HEK293 (cell line): ENCODE data around the gene RNASET2.

Source experiments
- EGR2 ChIP-seq: fragments of 450-650 bp; formaldehyde crosslinking; IDR thresholded peaks from 2 replicates; pipeline ENCODE4 v1.5.1; 2016; ENCODE audit warnings: low read depth, missing biosample characterization, missing genetic modification characterization
- HOXD13 ChIP-seq: sonication (generic); formaldehyde crosslinking; IDR thresholded peaks from 2 replicates; pipeline ENCODE4 v1.8.0; 2022; ENCODE audit warnings: missing genetic modification reagents, borderline replicate concordance
- KLF10 ChIP-seq: fragments of 450-650 bp; IDR thresholded peaks from 2 replicates; pipeline ENCODE4 v1.5.1; 2018; ENCODE audit warnings: missing biosample characterization, mild to moderate bottlenecking, missing genetic modification characterization
- KLF16 ChIP-seq: fragments of 450-650 bp; formaldehyde crosslinking; IDR thresholded peaks from 2 replicates; pipeline ENCODE4 v1.5.1; 2017; ENCODE audit warnings: missing biosample characterization, missing genetic modification characterization
- KLF9 ChIP-seq: fragments of 450-650 bp; formaldehyde crosslinking; IDR thresholded peaks from 2 replicates; pipeline ENCODE4 v1.5.1; 2016; ENCODE audit warnings: missing biosample characterization, missing genetic modification characterization, low read depth
- PRDM1 ChIP-seq: fragments of 450-650 bp; formaldehyde crosslinking; IDR thresholded peaks from 2 replicates; pipeline ENCODE4; 2016; ENCODE audit warnings: missing biosample characterization, missing genetic modification characterization
- SP2 ChIP-seq: fragments of 450-650 bp; formaldehyde crosslinking; IDR thresholded peaks from 2 replicates; pipeline ENCODE4 v1.5.1; 2016; ENCODE audit warnings: missing biosample characterization, missing genetic modification characterization
- SP3 ChIP-seq: fragments of 450-650 bp; formaldehyde crosslinking; IDR thresholded peaks from 2 replicates; pipeline ENCODE4 v1.5.1; 2016; ENCODE audit warnings: missing biosample characterization, missing genetic modification characterization
- TRIM28 ChIP-seq: IDR thresholded peaks from 2 replicates; pipeline ENCODE4 v1.6.1; 2011; ENCODE audit warnings: low read length, control low read depth, borderline replicate concordance
- ZBTB20 ChIP-seq: fragments of 450-650 bp; formaldehyde crosslinking; IDR thresholded peaks from 2 replicates; pipeline ENCODE4 v1.5.1; 2016; ENCODE audit warnings: missing biosample characterization, missing genetic modification characterization
- ZEB2 ChIP-seq: fragments of 450-650 bp; formaldehyde crosslinking; IDR thresholded peaks from 2 replicates; pipeline ENCODE4 v1.5.1; 2016; ENCODE audit warnings: missing biosample characterization, missing genetic modification characterization
- ZFHX2 ChIP-seq: fragments of 450-650 bp; formaldehyde crosslinking; conservative IDR thresholded peaks from 2 replicates; pipeline ENCODE4 v1.5.1; 2016; ENCODE audit warnings: missing biosample characterization, missing genetic modification characterization
- ZNF175 ChIP-seq: fragments of 450-650 bp; formaldehyde crosslinking; IDR thresholded peaks from 2 replicates; pipeline ENCODE4 v1.5.1; 2016; ENCODE audit warnings: missing biosample characterization, missing genetic modification characterization
- ZNF214 ChIP-seq: fragments of 450-650 bp; formaldehyde crosslinking; IDR thresholded peaks from 2 replicates; pipeline ENCODE4 v1.5.1; 2017; ENCODE audit warnings: missing biosample characterization, mild to moderate bottlenecking, missing genetic modification characterization, borderline replicate concordance
- ZNF274 ChIP-seq, 2 experiments: fragments of 200-500 bp in 1 of 2; fragments of 450-650 bp in 1 of 2; sonication (Bioruptor generic) in 1 of 2; formaldehyde crosslinking in 1 of 2; IDR thresholded peaks; 2 replicates each; pipeline versions ENCODE4 v1.5.1 to v1.6.1; 2014 to 2016; ENCODE audit warnings: borderline replicate concordance in 1 of 2, inconsistent platforms in 1 of 2, low read length in 1 of 2, missing biosample characterization in 1 of 2, missing genetic modification characterization in 1 of 2
- ZNF292 ChIP-seq: fragments of 450-650 bp; formaldehyde crosslinking; IDR thresholded peaks from 2 replicates; pipeline ENCODE4 v1.5.1; 2016; ENCODE audit warnings: low read depth, missing biosample characterization, missing genetic modification characterization, borderline replicate concordance
- ZNF311 ChIP-seq: fragments of 450-650 bp; formaldehyde crosslinking; IDR thresholded peaks from 2 replicates; pipeline ENCODE4 v1.5.1; 2017; ENCODE audit warnings: missing biosample characterization, missing genetic modification characterization, borderline replicate concordance
- ZNF335 ChIP-seq: fragments of 450-650 bp; formaldehyde crosslinking; conservative IDR thresholded peaks from 2 replicates; pipeline ENCODE4 v1.5.1; 2016; ENCODE audit warnings: missing biosample characterization, missing genetic modification characterization
- ZNF341 ChIP-seq: fragments of 450-650 bp; formaldehyde crosslinking; IDR thresholded peaks from 2 replicates; pipeline ENCODE4; 2016; ENCODE audit warnings: low read depth, missing biosample characterization, missing genetic modification characterization
- ZNF48 ChIP-seq: fragments of 450-650 bp; formaldehyde crosslinking; IDR thresholded peaks from 2 replicates; pipeline ENCODE4 v1.5.1; 2016; ENCODE audit warnings: missing biosample characterization, missing genetic modification characterization
- ZNF558 ChIP-seq: fragments of 450-650 bp; formaldehyde crosslinking; IDR thresholded peaks from 2 replicates; pipeline ENCODE4 v1.5.1; 2016; ENCODE audit warnings: missing biosample characterization, missing genetic modification characterization
- ZNF596 ChIP-seq: fragments of 450-650 bp; IDR thresholded peaks from 2 replicates; pipeline ENCODE4 v1.5.0; 2018; ENCODE audit warnings: missing biosample characterization, mild to moderate bottlenecking, missing genetic modification characterization, moderate library complexity
- ZNF623 ChIP-seq: fragments of 450-650 bp; formaldehyde crosslinking; IDR thresholded peaks from 2 replicates; pipeline ENCODE4 v1.5.1; 2016; ENCODE audit warnings: missing biosample characterization, missing genetic modification characterization
- ZNF660 ChIP-seq: fragments of 450-650 bp; IDR thresholded peaks from 2 replicates; pipeline ENCODE4 v1.5.1; 2018; ENCODE audit warnings: missing biosample characterization, mild to moderate bottlenecking, missing genetic modification characterization
- ZNF707 ChIP-seq: fragments of 450-650 bp; formaldehyde crosslinking; IDR thresholded peaks from 2 replicates; pipeline ENCODE4 v1.5.1; 2016; ENCODE audit warnings: missing biosample characterization, missing genetic modification characterization
- ZNF76 ChIP-seq: fragments of 450-650 bp; formaldehyde crosslinking; IDR thresholded peaks from 2 replicates; pipeline ENCODE4; 2016; ENCODE audit warnings: low read depth, missing biosample characterization, missing genetic modification characterization, borderline replicate concordance
- ZNF791 ChIP-seq: fragments of 450-650 bp; formaldehyde crosslinking; IDR thresholded peaks from 2 replicates; pipeline ENCODE4 v1.5.1; 2016; ENCODE audit warnings: missing biosample characterization, missing genetic modification characterization
- ZNF837 ChIP-seq: fragments of 450-650 bp; formaldehyde crosslinking; IDR thresholded peaks from 2 replicates; pipeline ENCODE4 v1.5.1; 2016; ENCODE audit warnings: missing biosample characterization, missing genetic modification characterization
- ZNF843 ChIP-seq: fragments of 450-650 bp; formaldehyde crosslinking; IDR thresholded peaks from 2 replicates; pipeline ENCODE4 v1.5.1; 2016; ENCODE audit warnings: missing biosample characterization, missing genetic modification characterization
- TF ChIP-seq, protein P1 (sequence below): fragments of 450-650 bp; formaldehyde crosslinking; IDR thresholded peaks from 2 replicates; pipeline ENCODE4 v1.5.1; 2016; ENCODE audit warnings: missing biosample characterization, missing genetic modification characterization, borderline replicate concordance
- TF ChIP-seq, protein P2 (sequence below): fragments of 450-650 bp; formaldehyde crosslinking; IDR thresholded peaks from 2 replicates; pipeline ENCODE4 v1.5.1; 2016; ENCODE audit warnings: missing biosample characterization, missing genetic modification characterization
- TF ChIP-seq, protein P3 (sequence below): fragments of 450-650 bp; formaldehyde crosslinking; IDR thresholded peaks from 2 replicates; pipeline ENCODE4 v1.5.1; 2016; ENCODE audit warnings: missing biosample characterization, missing genetic modification characterization
- TF ChIP-seq, protein P4 (sequence below): sonication (generic); formaldehyde crosslinking; IDR thresholded peaks from 2 replicates; pipeline ENCODE4 v1.8.1; 2022; ENCODE audit warnings: mild to moderate bottlenecking, moderate library complexity, missing genetic modification reagents

Gene RNASET2

DNA sequence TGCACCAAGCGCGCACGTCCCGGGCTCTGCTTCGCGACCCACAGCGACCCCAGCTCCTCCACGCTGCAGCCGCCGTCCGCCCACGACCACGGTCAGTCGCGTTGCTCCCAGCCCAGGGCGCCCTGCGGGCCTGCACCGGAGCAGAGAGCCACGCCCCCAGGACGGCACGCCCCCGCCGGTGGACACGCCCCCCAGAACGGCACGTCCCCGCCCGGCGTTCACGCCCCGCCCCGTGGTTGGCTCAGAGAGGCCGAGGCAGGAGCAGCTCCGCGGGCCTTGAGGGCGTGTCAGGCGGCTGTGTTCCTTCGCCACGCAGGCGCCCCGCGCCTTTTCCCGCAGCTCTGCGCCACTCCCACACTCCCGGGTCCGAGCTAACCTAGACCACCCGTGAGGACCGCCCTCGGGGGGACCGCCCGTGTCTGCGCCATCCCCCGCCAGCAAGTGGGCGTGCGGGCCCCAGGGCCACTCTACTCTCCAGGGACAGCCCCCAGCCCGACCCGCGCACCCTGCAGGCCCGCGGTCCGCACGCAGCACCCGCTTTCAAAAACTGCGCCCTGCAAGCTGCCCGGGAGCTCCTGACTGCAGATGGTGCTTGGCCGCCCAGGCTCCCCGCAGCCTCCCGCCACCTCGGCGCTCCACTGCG, at the start of gene RNASET2 (continued):
- TF ChIP-seq, protein P1, sequence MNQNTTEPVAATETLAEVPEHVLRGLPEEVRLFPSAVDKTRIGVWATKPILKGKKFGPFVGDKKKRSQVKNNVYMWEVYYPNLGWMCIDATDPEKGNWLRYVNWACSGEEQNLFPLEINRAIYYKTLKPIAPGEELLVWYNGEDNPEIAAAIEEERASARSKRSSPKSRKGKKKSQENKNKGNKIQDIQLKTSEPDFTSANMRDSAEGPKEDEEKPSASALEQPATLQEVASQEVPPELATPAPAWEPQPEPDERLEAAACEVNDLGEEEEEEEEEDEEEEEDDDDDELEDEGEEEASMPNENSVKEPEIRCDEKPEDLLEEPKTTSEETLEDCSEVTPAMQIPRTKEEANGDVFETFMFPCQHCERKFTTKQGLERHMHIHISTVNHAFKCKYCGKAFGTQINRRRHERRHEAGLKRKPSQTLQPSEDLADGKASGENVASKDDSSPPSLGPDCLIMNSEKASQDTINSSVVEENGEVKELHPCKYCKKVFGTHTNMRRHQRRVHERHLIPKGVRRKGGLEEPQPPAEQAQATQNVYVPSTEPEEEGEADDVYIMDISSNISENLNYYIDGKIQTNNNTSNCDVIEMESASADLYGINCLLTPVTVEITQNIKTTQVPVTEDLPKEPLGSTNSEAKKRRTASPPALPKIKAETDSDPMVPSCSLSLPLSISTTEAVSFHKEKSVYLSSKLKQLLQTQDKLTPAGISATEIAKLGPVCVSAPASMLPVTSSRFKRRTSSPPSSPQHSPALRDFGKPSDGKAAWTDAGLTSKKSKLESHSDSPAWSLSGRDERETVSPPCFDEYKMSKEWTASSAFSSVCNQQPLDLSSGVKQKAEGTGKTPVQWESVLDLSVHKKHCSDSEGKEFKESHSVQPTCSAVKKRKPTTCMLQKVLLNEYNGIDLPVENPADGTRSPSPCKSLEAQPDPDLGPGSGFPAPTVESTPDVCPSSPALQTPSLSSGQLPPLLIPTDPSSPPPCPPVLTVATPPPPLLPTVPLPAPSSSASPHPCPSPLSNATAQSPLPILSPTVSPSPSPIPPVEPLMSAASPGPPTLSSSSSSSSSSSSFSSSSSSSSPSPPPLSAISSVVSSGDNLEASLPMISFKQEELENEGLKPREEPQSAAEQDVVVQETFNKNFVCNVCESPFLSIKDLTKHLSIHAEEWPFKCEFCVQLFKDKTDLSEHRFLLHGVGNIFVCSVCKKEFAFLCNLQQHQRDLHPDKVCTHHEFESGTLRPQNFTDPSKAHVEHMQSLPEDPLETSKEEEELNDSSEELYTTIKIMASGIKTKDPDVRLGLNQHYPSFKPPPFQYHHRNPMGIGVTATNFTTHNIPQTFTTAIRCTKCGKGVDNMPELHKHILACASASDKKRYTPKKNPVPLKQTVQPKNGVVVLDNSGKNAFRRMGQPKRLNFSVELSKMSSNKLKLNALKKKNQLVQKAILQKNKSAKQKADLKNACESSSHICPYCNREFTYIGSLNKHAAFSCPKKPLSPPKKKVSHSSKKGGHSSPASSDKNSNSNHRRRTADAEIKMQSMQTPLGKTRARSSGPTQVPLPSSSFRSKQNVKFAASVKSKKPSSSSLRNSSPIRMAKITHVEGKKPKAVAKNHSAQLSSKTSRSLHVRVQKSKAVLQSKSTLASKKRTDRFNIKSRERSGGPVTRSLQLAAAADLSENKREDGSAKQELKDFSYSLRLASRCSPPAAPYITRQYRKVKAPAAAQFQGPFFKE (tag by site-specific recombination), result no peak
- TF ChIP-seq KLF10 (tag by site-specific recombination), result peak; percentile 93
- TF ChIP-seq ZNF837, result no peak
- TF ChIP-seq ZNF623 (tag by site-specific recombination), result no peak
- no peak for TF ChIP-seq ZNF214 (tag by site-specific recombination)
- no peak for TF ChIP-seq TRIM28
- TF ChIP-seq ZNF175 (tag by site-specific recombination), result no peak
- TF ChIP-seq, protein P2, sequence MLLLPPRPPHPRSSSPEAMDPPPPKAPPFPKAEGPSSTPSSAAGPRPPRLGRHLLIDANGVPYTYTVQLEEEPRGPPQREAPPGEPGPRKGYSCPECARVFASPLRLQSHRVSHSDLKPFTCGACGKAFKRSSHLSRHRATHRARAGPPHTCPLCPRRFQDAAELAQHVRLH (tag by site-specific recombination), result no peak; the same call in 1 of the 2 replicates
- TF ChIP-seq HOXD13, result no peak
- no peak for TF ChIP-seq ZNF707 (tag by site-specific recombination)
- 0 out of 2 replicates have a peak, but pooled peaks have one; percentile 37 for TF ChIP-seq ZNF660 (tag by site-specific recombination)
- TF ChIP-seq ZEB2 (tag by site-specific recombination), result no peak
- peak; percentile 100 for TF ChIP-seq KLF9 (tag by site-specific recombination)
- TF ChIP-seq EGR2 (tag by site-specific recombination), result peak; percentile 82
- no peak for TF ChIP-seq ZNF791
- TF ChIP-seq KLF16, result peak; percentile 82
- peak; percentile 93 for TF ChIP-seq ZBTB20 (tag by site-specific recombination)
- peak; percentile 91 for TF ChIP-seq SP3 (tag by site-specific recombination)
- TF ChIP-seq ZNF596 (tag by site-specific recombination), result no peak
- peak; percentile 88 for TF ChIP-seq ZFHX2 (tag by site-specific recombination)
- TF ChIP-seq, protein P3, sequence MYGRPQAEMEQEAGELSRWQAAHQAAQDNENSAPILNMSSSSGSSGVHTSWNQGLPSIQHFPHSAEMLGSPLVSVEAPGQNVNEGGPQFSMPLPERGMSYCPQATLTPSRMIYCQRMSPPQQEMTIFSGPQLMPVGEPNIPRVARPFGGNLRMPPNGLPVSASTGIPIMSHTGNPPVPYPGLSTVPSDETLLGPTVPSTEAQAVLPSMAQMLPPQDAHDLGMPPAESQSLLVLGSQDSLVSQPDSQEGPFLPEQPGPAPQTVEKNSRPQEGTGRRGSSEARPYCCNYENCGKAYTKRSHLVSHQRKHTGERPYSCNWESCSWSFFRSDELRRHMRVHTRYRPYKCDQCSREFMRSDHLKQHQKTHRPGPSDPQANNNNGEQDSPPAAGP (tag by site-specific recombination), result 0 out of 2 replicates have a peak, but pooled peaks have one; percentile 67
- TF ChIP-seq ZNF292, result no peak
- no peak for TF ChIP-seq ZNF76 (tag by site-specific recombination)
- TF ChIP-seq ZNF558 (tag by site-specific recombination), result no peak
- peak; percentile 89 for TF ChIP-seq SP2 (tag by site-specific recombination)
- TF ChIP-seq ZNF843, result 0 out of 2 replicates have a peak, but pooled peaks have one; percentile 29
- no peak for TF ChIP-seq PRDM1 (tag by site-specific recombination)
- no peak for TF ChIP-seq ZNF311 (tag by site-specific recombination)
- peak; percentile 93; the same call in 1 of the 2 replicates for TF ChIP-seq ZNF335 (tag by site-specific recombination)
- no peak for TF ChIP-seq ZNF48 (tag by site-specific recombination)
- no peak for TF ChIP-seq ZNF274 (IDR thresholded peaks at IDR 0.05; ENCODE audit: low read length)
- TF ChIP-seq ZNF274 (tag by site-specific recombination; IDR thresholded peaks at IDR 0.05; ENCODE audit: borderline replicate concordance), result no peak
- TF ChIP-seq, protein P4, sequence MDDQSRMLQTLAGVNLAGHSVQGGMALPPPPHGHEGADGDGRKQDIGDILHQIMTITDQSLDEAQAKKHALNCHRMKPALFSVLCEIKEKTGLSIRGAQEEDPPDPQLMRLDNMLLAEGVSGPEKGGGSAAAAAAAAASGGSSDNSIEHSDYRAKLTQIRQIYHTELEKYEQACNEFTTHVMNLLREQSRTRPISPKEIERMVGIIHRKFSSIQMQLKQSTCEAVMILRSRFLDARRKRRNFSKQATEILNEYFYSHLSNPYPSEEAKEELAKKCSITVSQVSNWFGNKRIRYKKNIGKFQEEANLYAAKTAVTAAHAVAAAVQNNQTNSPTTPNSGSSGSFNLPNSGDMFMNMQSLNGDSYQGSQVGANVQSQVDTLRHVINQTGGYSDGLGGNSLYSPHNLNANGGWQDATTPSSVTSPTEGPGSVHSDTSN, result peak; percentile 65; the same call in 1 of the 2 replicates
- TF ChIP-seq ZNF341 (tag by site-specific recombination), result no peak
